Measurements from ENCODE around the gene NGRN. TPM values are rescaled to one million over a fixed set of nuclear protein-coding genes. Genes with fewer than 3 reads are reported as not detected.

NGRN gene
- total RNA-seq, 1 experiment from 2014 or later: 57.4 TPM

GRCh38 chr15:90219421-90220141 is 45.9 kb upstream of the NGRN start:
- Histone ChIP-seq H3K4me3 (no peak overlapping the region), H2AFZ (no peak overlapping the region), H3K79me2 (ENCODE audit: low read depth) (peaks cover 49% of the 10 kb centered on the region), H3K9me3 (ENCODE audit: insufficient read depth, low read depth) (no peaks in the 10 kb centered on the region), H3K4me2 (no peak overlapping the region), H3K27me3 (ENCODE audit: insufficient read depth, low read depth) (no peaks in the 10 kb centered on the region), H3F3A (ENCODE audit: insufficient read depth, low read depth) (peaks cover 55% of the 10 kb centered on the region), H4K20me1 (ENCODE audit: insufficient read depth) (no peaks in the 10 kb centered on the region), H3K9me2 (ENCODE audit: insufficient read depth) (no peaks in the 10 kb centered on the region), H3K36me3 (ENCODE audit: low read depth) (peaks cover 50% of the 10 kb centered on the region), H3K4me1 (replicated peaks; ENCODE audit: insufficient read depth) (peaks cover 9% of the 10 kb centered on the region), H3K27ac (no peak overlapping the region)
- peak in 1 of 2 experiments; percentile 29 for DNase-seq
- CTCF ChIA-PET: interaction anchor here (0.6 kb wide), 1 partner anchor 53 kb away, joined by 3 read pairs; no protein-coding TSS in a partner anchor
- POLR2A ChIA-PET (ENCODE audit: unreplicated experiment): no interaction called here
- intact Hi-C loops (cut with micrococcal nuclease; ENCODE audit: unreplicated experiment): no loop called here
- no peak for TF ChIP-seq EZH2 (IDR thresholded peaks at IDR 0.05; ENCODE audit: low read depth)
- TF ChIP-seq, protein P1, sequence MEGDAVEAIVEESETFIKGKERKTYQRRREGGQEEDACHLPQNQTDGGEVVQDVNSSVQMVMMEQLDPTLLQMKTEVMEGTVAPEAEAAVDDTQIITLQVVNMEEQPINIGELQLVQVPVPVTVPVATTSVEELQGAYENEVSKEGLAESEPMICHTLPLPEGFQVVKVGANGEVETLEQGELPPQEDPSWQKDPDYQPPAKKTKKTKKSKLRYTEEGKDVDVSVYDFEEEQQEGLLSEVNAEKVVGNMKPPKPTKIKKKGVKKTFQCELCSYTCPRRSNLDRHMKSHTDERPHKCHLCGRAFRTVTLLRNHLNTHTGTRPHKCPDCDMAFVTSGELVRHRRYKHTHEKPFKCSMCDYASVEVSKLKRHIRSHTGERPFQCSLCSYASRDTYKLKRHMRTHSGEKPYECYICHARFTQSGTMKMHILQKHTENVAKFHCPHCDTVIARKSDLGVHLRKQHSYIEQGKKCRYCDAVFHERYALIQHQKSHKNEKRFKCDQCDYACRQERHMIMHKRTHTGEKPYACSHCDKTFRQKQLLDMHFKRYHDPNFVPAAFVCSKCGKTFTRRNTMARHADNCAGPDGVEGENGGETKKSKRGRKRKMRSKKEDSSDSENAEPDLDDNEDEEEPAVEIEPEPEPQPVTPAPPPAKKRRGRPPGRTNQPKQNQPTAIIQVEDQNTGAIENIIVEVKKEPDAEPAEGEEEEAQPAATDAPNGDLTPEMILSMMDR (conservative IDR thresholded peaks at IDR 0.05): peak; percentile 72
- no TSS peak for BruUV-seq (replicated peaks)

DNA sequence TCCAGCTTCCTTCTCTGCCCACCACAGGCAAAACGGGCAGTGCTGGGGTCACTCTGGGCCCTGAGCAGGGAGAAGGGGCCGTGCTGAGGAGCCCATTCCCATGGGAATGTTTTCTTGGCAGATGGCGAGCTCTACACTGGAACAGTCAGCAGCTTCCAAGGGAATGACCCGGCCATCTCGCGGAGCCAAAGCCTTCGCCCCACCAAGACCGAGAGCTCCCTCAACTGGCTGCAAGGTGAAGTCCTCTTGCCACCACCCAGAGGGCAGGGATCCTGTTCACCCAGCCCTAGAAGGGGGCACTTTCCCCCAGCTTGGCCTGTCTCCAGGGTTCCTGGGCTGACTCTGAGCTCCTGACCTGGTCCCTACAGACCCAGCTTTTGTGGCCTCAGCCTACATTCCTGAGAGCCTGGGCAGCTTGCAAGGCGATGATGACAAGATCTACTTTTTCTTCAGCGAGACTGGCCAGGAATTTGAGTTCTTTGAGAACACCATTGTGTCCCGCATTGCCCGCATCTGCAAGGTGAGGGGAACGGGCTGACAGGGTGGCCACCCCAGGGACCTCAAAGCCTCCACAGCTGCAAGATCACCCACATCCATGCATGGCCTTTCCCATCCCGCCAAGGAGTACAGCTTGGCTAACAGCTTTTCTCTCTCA is 44.1 kb upstream of the NGRN start:
- TF ChIP-seq EZH2 (IDR thresholded peaks at IDR 0.05; ENCODE audit: low read depth): no peak
- TF ChIP-seq, protein P1 (conservative IDR thresholded peaks at IDR 0.05): peak; percentile 62
- POLR2A ChIA-PET (ENCODE audit: unreplicated experiment): interaction anchor here (0.6 kb wide), 1 partner anchor 11 kb away, joined by 5 read pairs; no protein-coding TSS in a partner anchor
- Histone ChIP-seq H3K36me3 (ENCODE audit: low read depth) (peaks cover 43% of the 10 kb centered on the region), H3K4me1 (replicated peaks; ENCODE audit: insufficient read depth) (no peaks in the 10 kb centered on the region), H3K9me3 (ENCODE audit: insufficient read depth, low read depth) (no peaks in the 10 kb centered on the region), H3K9me2 (ENCODE audit: insufficient read depth) (no peaks in the 10 kb centered on the region), H3K27me3 (ENCODE audit: insufficient read depth, low read depth) (no peaks in the 10 kb centered on the region), H4K20me1 (ENCODE audit: insufficient read depth) (no peaks in the 10 kb centered on the region; the same call in 1 of the 2 replicates), H3K27ac (no peak overlapping the region), H3K4me3 (no peak overlapping the region), H3K79me2 (ENCODE audit: low read depth) (peaks cover 31% of the 10 kb centered on the region), H3K4me2 (no peak overlapping the region), H2AFZ (no peak overlapping the region), H3F3A (ENCODE audit: insufficient read depth, low read depth) (peaks cover 54% of the 10 kb centered on the region)
- CTCF ChIA-PET: interaction anchor here (0.6 to 1.1 kb wide), 7 partner anchors 21 to 677 kb away, joined by 3 to 6 read pairs (median 4); partner anchors contain the start of gene SEMA4B
- peak; percentile 57 to 66 for DNase-seq
- intact Hi-C loops (cut with micrococcal nuclease; ENCODE audit: unreplicated experiment): no loop called here
- BruUV-seq (replicated peaks): no TSS peak

GRCh38 chr15:90222547-90222946 is 42.9 kb upstream of the NGRN start:
- H3K9me3 ChIP-seq (ENCODE audit: insufficient read depth, low read depth): no peaks in the 10 kb centered on the region
- no peak overlapping the region for H2AFZ ChIP-seq
- BruUV-seq (replicated peaks): no TSS peak
- intact Hi-C loops (cut with micrococcal nuclease; ENCODE audit: unreplicated experiment): no loop called here
- no peaks in the 10 kb centered on the region for H3K9me2 ChIP-seq (ENCODE audit: insufficient read depth)
- TF ChIP-seq, protein P1 (conservative IDR thresholded peaks at IDR 0.05): no peak
- peaks cover 19% of the 10 kb centered on the region; the same call in 1 of the 2 replicates for H3K79me2 ChIP-seq (ENCODE audit: low read depth)
- peaks cover 62% of the 10 kb centered on the region for H3F3A ChIP-seq (ENCODE audit: insufficient read depth, low read depth)
- H4K20me1 ChIP-seq (ENCODE audit: insufficient read depth): no peaks in the 10 kb centered on the region; the same call in 1 of the 2 replicates
- DNase-seq: no peak
- no peaks in the 10 kb centered on the region for H3K4me1 ChIP-seq (replicated peaks; ENCODE audit: insufficient read depth)
- H3K27me3 ChIP-seq (ENCODE audit: insufficient read depth, low read depth): no peaks in the 10 kb centered on the region
- peaks cover 39% of the 10 kb centered on the region for H3K36me3 ChIP-seq (ENCODE audit: low read depth)
- ChIA-PET CTCF (no interaction called here), POLR2A (ENCODE audit: unreplicated experiment) (interaction anchor here (0.7 kb wide), 1 partner anchor 317 kb away, joined by 14 read pairs; no protein-coding TSS in a partner anchor)
- H3K4me2 ChIP-seq: no peak overlapping the region
- no peak overlapping the region for H3K27ac ChIP-seq
- no peak overlapping the region for H3K4me3 ChIP-seq
